ENCODE measurements around the gene F3. TPM values are rescaled to one million over a fixed set of nuclear protein-coding genes. Genes with fewer than 3 reads are reported as not detected.

F3 gene
- total RNA-seq, 6 experiments from 2014 or later: 150 to 457 (median 176) TPM

GRCh38 chr1:94543001-94543400 lies 1.4 kb upstream of the F3 start:
- H3K4me1 Mint-ChIP-seq (ENCODE audit: low read depth): peaks cover 76% of the 10 kb centered on the region
- peak overlapping the region; percentile 97 for H3K27ac Mint-ChIP-seq
- peaks cover 8% of the 10 kb centered on the region for H3K9me3 Mint-ChIP-seq
- H3K4me3 Mint-ChIP-seq: peak overlapping the region; percentile 94
- peaks cover 2% of the 10 kb centered on the region; the same call in 1 of the 2 replicates for H3K27me3 Mint-ChIP-seq (ENCODE audit: insufficient read depth)
- no peak for DNase-seq
- peaks cover 31% of the 10 kb centered on the region for H3K36me3 Mint-ChIP-seq (ENCODE audit: low read depth)
- TF ChIP-seq CTCF (IDR thresholded peaks at IDR 0.05): no peak

DNA sequence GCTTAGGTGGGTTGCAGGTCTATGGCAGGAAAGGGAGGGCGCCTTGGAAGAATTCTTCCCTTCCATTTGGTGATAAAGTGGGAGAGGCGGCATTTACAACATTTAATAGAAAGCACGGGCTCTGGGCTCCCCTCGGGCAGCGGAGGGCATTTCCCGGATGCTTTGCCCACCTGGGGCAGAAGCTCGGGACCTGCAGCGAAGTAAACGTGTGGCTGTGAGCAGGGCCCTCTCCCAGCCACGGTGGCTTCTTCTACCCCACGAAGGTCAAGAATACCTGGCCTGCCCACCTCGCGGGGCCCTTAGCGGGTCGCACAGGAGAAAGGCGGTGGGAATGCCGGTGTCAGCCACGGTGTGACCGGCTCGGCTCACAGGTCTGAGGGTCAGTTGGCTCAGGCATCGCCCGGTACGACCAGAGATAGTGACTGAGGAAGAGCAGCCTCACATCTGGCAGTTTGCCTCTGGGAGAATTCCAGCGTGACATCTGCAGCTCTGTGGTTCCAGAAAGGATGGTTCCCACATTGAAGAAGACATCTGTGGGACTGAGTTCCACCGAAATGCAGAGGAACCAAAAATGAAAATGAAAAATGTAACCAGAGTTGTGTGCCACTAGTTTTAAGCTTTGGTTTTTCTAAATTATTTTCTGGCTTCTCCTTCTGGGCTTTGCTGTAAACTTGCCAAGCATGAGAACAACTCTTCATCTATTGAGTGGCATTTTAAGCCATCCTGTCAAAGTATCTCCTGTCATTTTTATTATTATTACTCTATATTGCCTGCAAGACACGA lies 720 bp upstream of the F3 start:
- TF ChIP-seq CTCF (IDR thresholded peaks at IDR 0.05): no peak
- peaks cover 81% of the 10 kb centered on the region for H3K4me1 Mint-ChIP-seq (ENCODE audit: low read depth)

DNA sequence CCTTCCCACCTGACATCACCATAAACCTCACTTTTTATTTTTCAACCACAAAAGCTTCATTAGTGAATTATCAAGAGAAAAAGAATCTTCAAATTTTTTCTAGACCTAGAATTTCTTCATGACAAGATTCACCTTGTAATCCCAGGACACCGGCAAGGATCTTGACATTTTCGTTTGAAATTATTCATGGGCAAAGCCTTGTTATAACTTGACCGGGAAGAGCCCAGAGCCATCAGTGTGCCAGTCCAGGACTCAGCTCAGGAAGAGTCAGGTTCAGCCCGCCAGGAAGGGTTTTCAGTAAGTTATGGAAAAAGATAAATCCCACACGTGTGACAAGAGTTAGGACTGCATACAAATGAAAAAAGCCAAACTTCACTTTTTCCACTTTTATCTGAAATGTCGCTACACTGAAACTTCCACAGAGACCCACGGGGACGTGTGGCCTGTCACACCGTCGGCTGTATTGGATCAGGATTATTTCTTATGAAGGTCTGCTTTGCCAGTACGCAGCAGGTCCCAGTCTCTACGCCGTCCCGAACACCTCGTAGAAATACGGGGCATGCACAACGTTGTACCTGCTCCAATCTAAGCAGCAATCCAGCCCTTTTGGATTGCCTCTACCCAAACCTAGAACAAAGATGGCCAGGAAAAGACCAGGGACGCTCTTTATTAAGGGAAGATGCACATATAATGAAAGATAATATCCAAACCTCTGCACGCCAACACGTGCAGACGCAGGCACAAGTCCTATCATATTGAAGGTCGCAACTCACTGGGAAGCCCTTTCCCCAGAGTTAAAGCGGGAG lies 916 bp downstream of the F3 start:
- Mint-ChIP-seq H3K27me3 (ENCODE audit: insufficient read depth) (peaks cover 4% of the 10 kb centered on the region; the same call in 1 of the 2 replicates), H3K4me1 (ENCODE audit: low read depth) (peaks cover 86% of the 10 kb centered on the region), H3K36me3 (ENCODE audit: low read depth) (peaks cover 49% of the 10 kb centered on the region), H3K9me3 (peaks cover 8% of the 10 kb centered on the region), H3K27ac (peak overlapping the region; percentile 73), H3K4me3 (peak overlapping the region; percentile 94)
- DNase-seq: peak; percentile 50
- no peak for TF ChIP-seq CTCF (IDR thresholded peaks at IDR 0.05)

More for the DNA sequence above, 720 bp upstream of the F3 start:
- H3K27ac Mint-ChIP-seq: peak overlapping the region; percentile 97
- no peak for DNase-seq
- peaks cover 34% of the 10 kb centered on the region for H3K36me3 Mint-ChIP-seq (ENCODE audit: low read depth)
- H3K4me3 Mint-ChIP-seq: peak overlapping the region; percentile 94
- peaks cover 3% of the 10 kb centered on the region; the same call in 1 of the 2 replicates for H3K27me3 Mint-ChIP-seq (ENCODE audit: insufficient read depth)
- H3K9me3 Mint-ChIP-seq: peaks cover 8% of the 10 kb centered on the region

DNA sequence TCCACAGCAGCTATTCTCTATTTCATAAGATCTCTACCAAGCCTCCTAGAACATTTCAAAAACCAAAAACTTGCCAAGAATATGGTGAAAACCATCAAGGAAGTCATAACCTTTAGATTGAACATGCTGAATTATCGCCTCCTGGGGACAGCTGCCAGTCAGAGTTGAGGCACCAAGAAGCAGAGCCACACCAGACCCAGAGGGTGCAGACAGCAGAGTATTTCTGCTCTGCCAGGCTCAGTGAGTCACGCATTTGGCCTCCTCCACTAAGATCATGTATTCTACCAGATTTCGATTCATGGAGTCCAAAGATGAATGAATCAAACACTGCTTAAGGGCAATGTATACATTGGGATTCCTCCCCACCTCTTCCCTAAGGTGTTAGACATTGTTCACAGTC lies 2.1 kb downstream of the F3 start:
- Mint-ChIP-seq H3K27ac (peak overlapping the region; percentile 73), H3K4me3 (peak overlapping the region; percentile 94), H3K9me3 (peaks cover 8% of the 10 kb centered on the region), H3K27me3 (ENCODE audit: insufficient read depth) (peaks cover 4% of the 10 kb centered on the region; the same call in 1 of the 2 replicates), H3K36me3 (ENCODE audit: low read depth) (peaks cover 58% of the 10 kb centered on the region), H3K4me1 (ENCODE audit: low read depth) (peaks cover 85% of the 10 kb centered on the region)
- DNase-seq: peak; percentile 54
- TF ChIP-seq CTCF (IDR thresholded peaks at IDR 0.05): no peak

DNA sequence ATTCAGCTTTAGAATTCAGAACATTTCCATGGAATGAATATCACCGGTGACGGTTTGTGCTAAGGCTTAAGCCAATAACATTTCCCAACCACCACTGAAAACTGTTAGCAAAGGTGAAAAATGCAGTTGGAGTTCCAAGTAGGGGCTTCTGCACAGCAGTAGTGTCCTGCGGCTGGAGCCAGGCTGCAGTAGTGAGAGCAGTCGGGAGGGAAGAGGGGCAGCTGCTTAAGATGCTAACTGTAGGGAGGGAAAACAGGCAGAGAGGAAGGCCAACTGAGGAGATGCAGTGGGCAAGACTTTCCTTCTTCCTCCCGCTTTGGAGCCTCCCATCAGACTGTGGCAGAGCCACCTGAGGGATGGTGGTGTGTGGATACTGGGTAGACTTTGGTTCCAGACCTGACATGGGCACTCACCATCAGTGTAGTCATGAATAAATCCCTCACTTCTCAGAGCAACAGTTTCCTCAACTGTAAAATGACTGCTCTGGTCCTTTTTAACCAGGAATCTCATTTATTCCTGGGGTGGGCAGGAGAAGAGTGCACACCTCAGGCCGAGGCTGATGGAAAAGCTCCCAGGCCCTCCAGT lies 3.2 kb downstream of the F3 start:
- Mint-ChIP-seq H3K36me3 (ENCODE audit: low read depth) (peaks cover 70% of the 10 kb centered on the region), H3K4me1 (ENCODE audit: low read depth) (peaks cover 85% of the 10 kb centered on the region), H3K27ac (peak overlapping the region; percentile 73)

More for the DNA sequence above, 3.2 kb downstream of the F3 start:
- DNase-seq: no peak
- H3K4me3 Mint-ChIP-seq: peak overlapping the region; percentile 94
- H3K9me3 Mint-ChIP-seq: peaks cover 8% of the 10 kb centered on the region
- no peak for TF ChIP-seq CTCF (IDR thresholded peaks at IDR 0.05)
- peaks cover 4% of the 10 kb centered on the region; the same call in 1 of the 2 replicates for H3K27me3 Mint-ChIP-seq (ENCODE audit: insufficient read depth)
